ENCODE data around the gene TSPAN9. TPM values are rescaled to one million over a fixed set of nuclear protein-coding genes. Genes with fewer than 3 reads are reported as not detected.

Gene TSPAN9
- total RNA-seq, 1 experiment from 2014 or later: 35.5 TPM

GRCh38 chr12:3134126-3134525 lies 56.9 kb downstream of the TSPAN9 start:
- BruUV-seq (replicated peaks): no TSS peak
- DNase-seq (ENCODE audit: low spot score): no peak
- no peak for TF ChIP-seq EZH2 (IDR thresholded peaks at IDR 0.05; ENCODE audit: borderline replicate concordance, low read depth, low read length, poor library complexity, severe bottlenecking)
- TF ChIP-seq, protein P1, sequence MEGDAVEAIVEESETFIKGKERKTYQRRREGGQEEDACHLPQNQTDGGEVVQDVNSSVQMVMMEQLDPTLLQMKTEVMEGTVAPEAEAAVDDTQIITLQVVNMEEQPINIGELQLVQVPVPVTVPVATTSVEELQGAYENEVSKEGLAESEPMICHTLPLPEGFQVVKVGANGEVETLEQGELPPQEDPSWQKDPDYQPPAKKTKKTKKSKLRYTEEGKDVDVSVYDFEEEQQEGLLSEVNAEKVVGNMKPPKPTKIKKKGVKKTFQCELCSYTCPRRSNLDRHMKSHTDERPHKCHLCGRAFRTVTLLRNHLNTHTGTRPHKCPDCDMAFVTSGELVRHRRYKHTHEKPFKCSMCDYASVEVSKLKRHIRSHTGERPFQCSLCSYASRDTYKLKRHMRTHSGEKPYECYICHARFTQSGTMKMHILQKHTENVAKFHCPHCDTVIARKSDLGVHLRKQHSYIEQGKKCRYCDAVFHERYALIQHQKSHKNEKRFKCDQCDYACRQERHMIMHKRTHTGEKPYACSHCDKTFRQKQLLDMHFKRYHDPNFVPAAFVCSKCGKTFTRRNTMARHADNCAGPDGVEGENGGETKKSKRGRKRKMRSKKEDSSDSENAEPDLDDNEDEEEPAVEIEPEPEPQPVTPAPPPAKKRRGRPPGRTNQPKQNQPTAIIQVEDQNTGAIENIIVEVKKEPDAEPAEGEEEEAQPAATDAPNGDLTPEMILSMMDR (conservative IDR thresholded peaks at IDR 0.05; ENCODE audit: low read depth, low read length): no peak
- H3K27ac ChIP-seq (ENCODE audit: low read depth, low read length, poor library complexity, severe bottlenecking): no peak overlapping the region
- no peaks in the 10 kb centered on the region for H3K9me3 ChIP-seq (ENCODE audit: low read depth, low read length, poor library complexity, severe bottlenecking)
- intact Hi-C loops (cut with micrococcal nuclease; ENCODE audit: unreplicated experiment): loop anchor here (2.0 kb wide), 1 partner anchor 69 kb away; no protein-coding TSS in a partner anchor
- ChIA-PET POLR2A (ENCODE audit: low non-redundant PET) (no interaction called here), CTCF (interaction anchor here (0.8 to 2.4 kb wide), 2 partner anchors 60 to 141 kb away, joined by 3 to 21 read pairs; no protein-coding TSS in a partner anchor)
- H3K36me3 ChIP-seq (ENCODE audit: insufficient read depth, low read length, poor library complexity, severe bottlenecking): no peaks in the 10 kb centered on the region
- peaks cover 39% of the 10 kb centered on the region for H3K4me1 ChIP-seq (ENCODE audit: insufficient read depth, low read length, poor library complexity, severe bottlenecking)
- no peak overlapping the region for H3K4me3 ChIP-seq (ENCODE audit: low read depth, low read length, poor library complexity, severe bottlenecking)
- H3K27me3 ChIP-seq (replicated peaks; ENCODE audit: insufficient read depth, low read depth, low read length, poor library complexity): no peaks in the 10 kb centered on the region

- Histone ChIP-seq H3K4me1 (ENCODE audit: insufficient read depth, low read length, poor library complexity, severe bottlenecking) (peaks cover 42% of the 10 kb centered on the region), H3K4me3 (ENCODE audit: low read depth, low read length, poor library complexity, severe bottlenecking) (no peak overlapping the region), H3K9me3 (ENCODE audit: low read depth, low read length, poor library complexity, severe bottlenecking) (no peaks in the 10 kb centered on the region), H3K27ac (ENCODE audit: low read depth, low read length, poor library complexity, severe bottlenecking) (no peak overlapping the region), H3K36me3 (ENCODE audit: insufficient read depth, low read length, poor library complexity, severe bottlenecking) (no peaks in the 10 kb centered on the region), H3K27me3 (replicated peaks; ENCODE audit: insufficient read depth, low read depth, low read length, poor library complexity) (no peaks in the 10 kb centered on the region)
- TF ChIP-seq, protein P1 (conservative IDR thresholded peaks at IDR 0.05; ENCODE audit: low read depth, low read length): no peak
- TF ChIP-seq EZH2 (IDR thresholded peaks at IDR 0.05; ENCODE audit: borderline replicate concordance, low read depth, low read length, poor library complexity, severe bottlenecking): no peak
- ChIA-PET CTCF (interaction anchor here (0.8 to 2.4 kb wide), 2 partner anchors 61 to 141 kb away, joined by 3 to 21 read pairs; no protein-coding TSS in a partner anchor), POLR2A (ENCODE audit: low non-redundant PET) (no interaction called here)
- no TSS peak for BruUV-seq (replicated peaks)
- intact Hi-C loops (cut with micrococcal nuclease; ENCODE audit: unreplicated experiment): loop anchor here (1.0 to 2.0 kb wide), 2 partner anchors 68 to 141 kb away; no protein-coding TSS in a partner anchor
- no peak for DNase-seq (ENCODE audit: low spot score)
Observed at GRCh38 chr12:3134526-3135135, 57.5 kb downstream of the TSPAN9 start.

DNA sequence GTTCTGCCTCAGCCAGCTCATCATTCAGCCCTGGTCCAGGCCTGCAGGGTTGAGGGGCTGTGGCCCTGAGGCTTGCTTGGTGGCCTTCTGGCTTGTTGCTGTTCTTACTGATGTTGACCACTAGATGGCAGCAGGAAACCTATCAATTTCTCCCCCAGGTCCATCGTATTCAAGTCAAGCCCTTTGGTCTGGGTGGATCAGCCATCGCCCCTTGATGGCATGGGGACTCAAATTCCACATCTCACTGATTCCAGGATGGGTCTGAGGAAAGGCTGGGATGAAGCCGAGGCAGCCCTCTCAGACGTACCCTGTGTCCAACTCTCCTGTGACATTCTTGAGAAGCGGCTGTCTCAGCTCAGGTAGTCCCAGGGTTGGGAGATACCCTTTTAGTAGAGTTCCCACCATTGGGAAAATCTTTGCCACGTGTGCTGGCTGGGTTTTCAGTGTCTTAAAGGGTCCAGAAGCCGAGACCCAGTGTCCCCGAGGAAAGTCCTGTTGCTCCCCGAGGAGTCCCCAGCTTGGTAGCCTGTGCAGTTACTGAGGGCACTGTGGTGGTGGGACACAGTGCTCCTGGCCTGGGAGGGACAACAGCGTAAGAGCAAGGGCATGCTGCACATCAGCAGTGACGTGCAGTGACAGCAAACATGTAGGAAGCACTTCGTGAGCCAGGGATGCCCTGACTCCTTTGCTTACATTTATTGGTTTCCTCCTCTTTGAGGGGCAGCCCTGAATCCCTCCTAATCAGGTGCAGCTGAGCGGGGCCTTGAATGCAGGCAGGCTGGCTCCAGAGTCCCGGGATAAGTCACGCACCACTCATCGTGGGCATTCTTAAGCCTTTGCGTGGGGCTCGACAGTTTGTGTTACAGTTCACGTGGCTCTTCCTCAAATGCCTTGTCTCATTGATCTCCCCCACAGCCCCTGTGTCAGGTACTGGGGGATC lies 58.6 kb downstream of the TSPAN9 start:
- peaks cover 42% of the 10 kb centered on the region for H3K4me1 ChIP-seq (ENCODE audit: insufficient read depth, low read length, poor library complexity, severe bottlenecking)
- no peak overlapping the region for H3K4me3 ChIP-seq (ENCODE audit: low read depth, low read length, poor library complexity, severe bottlenecking)
- H3K9me3 ChIP-seq (ENCODE audit: low read depth, low read length, poor library complexity, severe bottlenecking): no peaks in the 10 kb centered on the region
- H3K36me3 ChIP-seq (ENCODE audit: insufficient read depth, low read length, poor library complexity, severe bottlenecking): no peaks in the 10 kb centered on the region
- CTCF ChIA-PET: interaction anchor here (0.6 to 2.4 kb wide), 2 partner anchors 27 to 140 kb away, joined by 3 to 21 read pairs; no protein-coding TSS in a partner anchor
- H3K27me3 ChIP-seq (replicated peaks; ENCODE audit: insufficient read depth, low read depth, low read length, poor library complexity): no peaks in the 10 kb centered on the region
- no TSS peak for BruUV-seq (replicated peaks)
- TF ChIP-seq, protein P1 (conservative IDR thresholded peaks at IDR 0.05; ENCODE audit: low read depth, low read length): peak; percentile 82
- TF ChIP-seq EZH2 (IDR thresholded peaks at IDR 0.05; ENCODE audit: borderline replicate concordance, low read depth, low read length, poor library complexity, severe bottlenecking): no peak
- intact Hi-C loops (cut with micrococcal nuclease; ENCODE audit: unreplicated experiment): loop anchor here (1.0 to 2.0 kb wide), 2 partner anchors 67 to 140 kb away; no protein-coding TSS in a partner anchor
- POLR2A ChIA-PET (ENCODE audit: low non-redundant PET): no interaction called here
- DNase-seq (ENCODE audit: low spot score): peak; percentile 74
- no peak overlapping the region for H3K27ac ChIP-seq (ENCODE audit: low read depth, low read length, poor library complexity, severe bottlenecking)
